Colonic mucosa (tissue), 4 donors: Measurements from ENCODE around the gene TUBB1. TPM values are rescaled to one million over a fixed set of nuclear protein-coding genes. Genes with fewer than 3 reads are reported as not detected.

Experiments used
- DNase-seq: peaks from one replicate; pipeline ENCODE4 v3.0.0-alpha.2; 2020
- H3K27ac ChIP-seq: fragments of 200-600 bp; one replicate; pipeline ENCODE4 v1.8.0; 2021
- H3K27me3 ChIP-seq: fragments of 200-600 bp; one replicate; pipeline ENCODE4 v1.8.0; 2021
- H3K36me3 ChIP-seq: fragments of 200-600 bp; one replicate; pipeline ENCODE4 v1.8.0; 2021
- H3K4me1 ChIP-seq: fragments of 200-600 bp; one replicate; pipeline ENCODE4 v1.8.0; 2021; ENCODE audit warnings: mild to moderate bottlenecking
- H3K4me3 ChIP-seq: fragments of 200-600 bp; one replicate; pipeline ENCODE4 v1.8.0; 2021
- H3K9ac ChIP-seq, 2 donors: one replicate each; pipeline ENCODE4 v1.7.0; 2013; ENCODE audit warnings: control low read depth in 2 of 2, low read depth in 2 of 2, low read length in 2 of 2
- H3K9me3 ChIP-seq: fragments of 200-600 bp; one replicate; pipeline ENCODE4 v1.8.0; 2021
- CTCF ChIP-seq: fragments of 200-600 bp; IDR thresholded peaks from one replicate; pipeline ENCODE4 v1.8.0; 2022; ENCODE audit warnings: antibody characterized with exemption, mild to moderate bottlenecking
- intact Hi-C: fragments of 100-400 bp; cut with DNase I; formaldehyde crosslinking; loops from one replicate; pipeline ENCODE4 v1.14.1; 2022
- total RNA-seq, 2 donors: library from RNA; stranded (reverse); fragmentation: NEBNext Ultra II Directional in 1 of 2; extraction: Animal tissue kit (Norgen Biotek cat#: 25700) in 1 of 2; gene quantifications; one replicate each; pipeline ENCODE4 v1.2.1, GENCODE V29; 2021
- donor health status: healthy.
- donor health status: DM: no; HTN: no; CAD: no.
- donor health status: DM: no; HTN: no; CAD: no.

TUBB1 gene
- total RNA-seq, 2 donors from 2014 or later = not detected

GRCh38 chr20:58986286-58986967, 32.8 kb upstream of the TUBB1 start:
- no peak for DNase-seq
- Histone ChIP-seq H3K27me3 (no peaks in the 10 kb centered on the region), H3K4me3 (no peak overlapping the region), H3K4me1 (no peaks in the 10 kb centered on the region), H3K9ac (no peak overlapping the region), H3K9me3 (no peaks in the 10 kb centered on the region), H3K27ac (no peak overlapping the region), H3K36me3 (peaks cover 7% of the 10 kb centered on the region)
- no peak for TF ChIP-seq CTCF
- intact Hi-C loops = no loop called here

GRCh38 chr20:58986968-58987517, 32.2 kb upstream of the TUBB1 start:
- Histone ChIP-seq H3K4me3 (no peak overlapping the region), H3K27ac (no peak overlapping the region), H3K4me1 (no peaks in the 10 kb centered on the region), H3K27me3 (no peaks in the 10 kb centered on the region), H3K9ac (no peak overlapping the region), H3K36me3 (peaks cover 7% of the 10 kb centered on the region), H3K9me3 (no peaks in the 10 kb centered on the region)
- no peak for TF ChIP-seq CTCF
- intact Hi-C loops = no loop called here
- DNase-seq = no peak

GRCh38 chr20:58987790-58988564, 31.3 kb upstream of the TUBB1 start:
- Histone ChIP-seq H3K9me3 (no peaks in the 10 kb centered on the region), H3K4me1 (no peaks in the 10 kb centered on the region), H3K27ac (no peak overlapping the region), H3K4me3 (no peak overlapping the region), H3K9ac (no peak overlapping the region), H3K36me3 (peaks cover 15% of the 10 kb centered on the region), H3K27me3 (no peaks in the 10 kb centered on the region)
- intact Hi-C loops = no loop called here
- peak; percentile 10 for DNase-seq
- no peak for TF ChIP-seq CTCF

GRCh38 chr20:58988565-58988882, 30.7 kb upstream of the TUBB1 start:
- Histone ChIP-seq H3K36me3 (peaks cover 20% of the 10 kb centered on the region), H3K4me1 (no peaks in the 10 kb centered on the region), H3K9ac (no peak overlapping the region), H3K4me3 (no peak overlapping the region), H3K27me3 (no peaks in the 10 kb centered on the region), H3K9me3 (no peaks in the 10 kb centered on the region), H3K27ac (no peak overlapping the region)
- no peak for TF ChIP-seq CTCF
- DNase-seq = no peak
- intact Hi-C loops = no loop called here

- intact Hi-C loops = no loop called here
- DNase-seq = no peak
- no peak for TF ChIP-seq CTCF
- H3K4me3 ChIP-seq = no peak overlapping the region
- no peaks in the 10 kb centered on the region for H3K4me1 ChIP-seq
- H3K9ac ChIP-seq = no peak overlapping the region
- no peaks in the 10 kb centered on the region for H3K9me3 ChIP-seq
- no peaks in the 10 kb centered on the region for H3K27me3 ChIP-seq
- H3K36me3 ChIP-seq = peaks cover 23% of the 10 kb centered on the region
- H3K27ac ChIP-seq = no peak overlapping the region
These were observed 30.0 kb upstream of the TUBB1 start for GRCh38 chr20:58989196-58989595.
